ENCODE results near the gene TCF4.
A peak's percentile ranks its signal among the peaks of the same experiment; 100 is the strongest.

The TCF4 gene

DNA sequence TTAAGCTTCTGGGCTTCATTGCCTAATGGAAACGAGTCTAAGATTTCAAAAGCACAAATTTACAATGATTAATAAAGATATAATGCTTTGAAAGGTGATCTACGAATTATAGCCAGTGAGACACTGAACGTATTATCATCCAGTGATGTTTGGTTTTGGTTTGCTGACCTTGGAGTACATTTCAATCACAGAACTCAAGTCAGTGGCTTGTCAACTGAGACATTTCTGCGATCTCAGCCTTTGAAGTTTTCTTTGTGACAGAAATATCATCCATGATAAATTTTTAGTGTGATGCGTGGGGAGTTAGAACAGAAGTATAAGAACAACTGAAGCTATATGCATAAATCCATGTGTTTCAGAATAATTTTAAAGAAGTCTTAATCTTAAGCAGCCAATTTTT is 263.8 kb downstream of the TCF4 start:
- no peak for DNase-seq (ENCODE audit: low read depth in 1 of 2, low spot score in 1 of 2)

- DNase-seq (ENCODE audit: low read depth in 1 of 2, low spot score in 1 of 2): no peak
Observed at GRCh38 chr18:55323051-55323994, 264.7 kb downstream of the TCF4 start.

- DNase-seq (ENCODE audit: low read depth in 1 of 2, low spot score in 1 of 2): no peak
Observed at GRCh38 chr18:55322178-55322735, 265.7 kb downstream of the TCF4 start.

- peak in 1 of 2 donors; percentile 5 for DNase-seq (ENCODE audit: low read depth in 1 of 2, low spot score in 1 of 2)
Observed at GRCh38 chr18:55321265-55322177, 266.5 kb downstream of the TCF4 start.

GRCh38 chr18:55320424-55321264 is 267.3 kb downstream of the TCF4 start:
- no peak for DNase-seq (ENCODE audit: low read depth in 1 of 2, low spot score in 1 of 2)

GRCh38 chr18:55319459-55320193 is 268.4 kb downstream of the TCF4 start:
- no peak for DNase-seq (ENCODE audit: low read depth in 1 of 2, low spot score in 1 of 2)

DNA sequence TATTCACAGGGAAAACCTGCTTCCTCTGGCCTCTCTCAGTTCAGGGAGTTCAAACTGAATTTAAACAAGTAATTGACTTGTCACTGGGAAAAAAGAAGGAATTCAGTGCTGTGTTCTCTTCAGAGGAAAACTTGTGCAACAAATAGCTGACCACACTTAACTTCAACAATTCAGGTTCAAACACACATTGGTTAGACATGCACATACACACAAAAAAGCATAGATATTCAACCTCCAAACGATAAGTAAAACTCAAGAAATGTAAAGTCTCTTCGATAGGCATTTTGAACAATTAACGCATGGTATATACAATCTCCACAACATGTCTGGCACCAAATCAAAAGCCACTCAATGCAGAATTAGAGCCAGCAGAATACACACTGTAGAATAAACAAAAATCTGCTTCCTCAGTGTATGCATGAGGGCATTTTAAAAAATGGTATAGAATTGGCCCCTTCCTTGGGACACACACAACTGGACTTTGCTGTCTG is 269.0 kb downstream of the TCF4 start:
- no peak for DNase-seq (ENCODE audit: low read depth in 1 of 2, low spot score in 1 of 2)

DNA sequence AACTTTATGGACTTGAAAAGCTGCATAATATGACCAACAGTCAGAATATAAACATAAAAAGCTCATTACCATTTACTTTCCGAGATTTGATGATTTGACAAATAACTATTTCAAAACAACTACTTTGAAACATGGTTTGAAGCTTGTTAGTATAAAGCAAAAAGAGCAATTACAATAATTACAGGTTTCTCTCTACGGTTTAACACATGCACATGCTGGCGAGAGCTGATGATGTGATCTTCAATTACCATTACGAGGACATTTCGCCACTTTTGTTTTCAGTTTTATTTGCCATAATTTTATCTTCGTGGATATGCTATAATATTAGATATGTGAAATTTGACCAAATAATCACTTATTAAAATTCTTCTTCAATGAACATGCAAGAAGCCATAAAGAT is 270.1 kb downstream of the TCF4 start:
- no peak for DNase-seq (ENCODE audit: low read depth in 1 of 2, low spot score in 1 of 2)

DNA sequence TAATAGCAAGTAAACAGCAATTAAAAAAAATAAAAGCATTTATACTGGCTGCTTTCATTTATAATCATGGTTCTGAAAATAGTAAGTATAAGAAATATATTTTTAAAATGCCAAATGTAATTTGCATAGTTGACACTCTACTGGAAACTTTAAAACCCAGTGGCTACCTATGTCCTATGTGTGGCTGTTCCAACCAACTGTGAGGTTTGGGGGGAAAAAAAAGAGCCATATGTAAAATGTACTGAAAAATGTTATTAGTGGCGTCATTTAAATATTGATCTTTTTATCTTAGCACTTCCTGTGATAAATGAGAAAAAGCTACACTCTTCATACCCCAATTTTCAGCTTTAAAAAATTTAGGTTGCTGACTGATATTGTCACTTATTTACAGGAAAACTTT is 270.7 kb downstream of the TCF4 start:
- no peak for DNase-seq (ENCODE audit: low read depth in 1 of 2, low spot score in 1 of 2)

DNA sequence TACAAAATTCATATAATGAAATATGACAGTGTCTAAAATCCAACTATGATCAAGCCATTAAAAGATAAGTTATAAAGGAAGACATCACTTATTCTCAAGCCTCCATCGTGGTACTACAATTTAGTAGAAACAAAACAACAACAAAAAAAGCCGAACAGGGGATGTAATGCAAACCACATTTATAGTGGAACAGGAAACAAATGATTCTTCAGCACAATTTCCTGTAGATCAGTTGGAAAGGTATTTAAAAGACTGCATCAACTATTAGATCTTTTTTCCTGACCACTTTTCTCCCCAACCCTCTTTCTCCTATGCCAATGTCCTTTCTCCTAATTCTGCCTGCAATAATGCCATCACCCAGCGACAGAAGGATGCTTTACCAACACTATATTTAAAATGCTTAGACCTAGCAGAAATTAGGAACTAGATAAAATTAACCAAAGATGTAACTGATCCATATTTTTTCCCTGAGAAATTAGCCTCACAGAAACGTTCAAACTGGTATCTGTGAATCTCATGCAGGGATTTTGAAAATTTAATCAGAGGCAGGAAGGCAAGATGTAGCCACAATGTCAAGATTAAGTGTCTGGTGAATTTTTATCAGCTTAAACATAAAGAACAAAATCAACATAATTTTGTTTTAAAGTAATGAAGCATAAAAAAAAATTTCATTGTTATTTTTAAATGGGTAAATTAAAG is 271.4 kb downstream of the TCF4 start:
- no peak for DNase-seq (ENCODE audit: low read depth in 1 of 2, low spot score in 1 of 2)

DNA sequence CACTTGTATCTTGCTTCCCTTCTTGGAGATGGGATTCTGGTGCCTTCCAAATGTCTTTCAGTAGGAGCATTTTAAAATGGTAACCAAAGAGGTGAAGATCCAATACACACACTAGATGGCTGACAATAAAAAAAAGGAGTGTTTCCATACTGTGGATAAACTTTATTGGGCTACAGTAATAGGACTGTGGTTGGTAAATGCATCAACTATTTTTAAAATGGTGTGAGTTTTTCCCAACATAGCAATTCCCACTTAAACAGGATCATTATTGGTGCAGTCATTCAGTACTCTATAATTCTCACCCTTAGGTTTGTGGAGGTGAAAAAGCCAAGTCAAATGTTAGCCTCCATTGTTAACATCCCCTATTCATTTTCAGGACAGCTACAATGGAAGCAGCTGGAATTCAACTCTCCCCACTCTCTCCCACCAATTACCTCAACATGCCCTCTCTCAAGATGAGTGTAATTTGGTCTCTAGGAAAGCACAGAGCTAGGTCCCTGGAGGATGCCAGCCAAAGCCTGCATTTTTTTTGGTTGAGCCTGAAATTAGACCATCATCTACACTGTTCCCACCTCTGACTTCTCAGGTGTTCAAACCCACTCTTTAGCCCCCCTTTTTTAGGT is 273.3 kb downstream of the TCF4 start:
- no peak for DNase-seq (ENCODE audit: low read depth in 1 of 2, low spot score in 1 of 2)

DNA sequence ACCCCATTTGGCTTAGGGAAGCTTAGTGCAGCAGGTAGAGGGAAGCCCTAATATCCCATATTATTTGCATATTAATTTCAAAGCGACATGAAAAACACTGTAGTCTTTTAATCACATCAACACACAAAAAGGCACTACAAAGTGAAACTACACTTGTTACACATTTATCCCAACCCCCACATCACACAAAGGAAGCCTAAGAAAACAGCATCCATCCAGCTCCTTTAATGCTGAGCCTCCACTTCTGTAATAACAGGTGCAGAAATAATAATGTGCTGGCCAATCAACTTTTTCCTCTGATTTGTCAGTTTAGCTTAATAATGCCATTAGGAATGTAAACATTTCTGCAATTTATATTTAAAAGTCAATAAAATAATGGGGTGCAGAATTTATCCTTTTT is 274.0 kb downstream of the TCF4 start:
- no peak for DNase-seq (ENCODE audit: low read depth in 1 of 2, low spot score in 1 of 2)

DNA sequence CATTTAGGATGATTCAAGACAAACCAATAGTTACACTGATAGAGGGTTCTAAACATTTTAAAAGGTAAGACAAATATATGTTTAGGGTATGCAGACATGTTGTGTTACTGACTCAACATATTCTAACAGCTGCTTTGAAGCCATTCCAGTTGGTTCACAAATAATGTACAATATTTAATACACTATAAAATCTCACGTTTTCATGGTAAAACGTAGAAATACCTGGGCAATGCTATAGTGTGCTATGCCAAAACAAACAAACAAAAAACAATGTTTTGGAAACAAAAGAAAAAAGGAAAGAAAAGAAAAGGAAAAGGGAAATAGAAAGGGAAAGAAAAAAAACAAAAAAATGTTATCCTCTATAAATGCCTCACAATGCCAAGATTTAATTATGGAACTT is 277.1 kb downstream of the TCF4 start:
- no peak for DNase-seq (ENCODE audit: low read depth in 1 of 2, low spot score in 1 of 2)

DNA sequence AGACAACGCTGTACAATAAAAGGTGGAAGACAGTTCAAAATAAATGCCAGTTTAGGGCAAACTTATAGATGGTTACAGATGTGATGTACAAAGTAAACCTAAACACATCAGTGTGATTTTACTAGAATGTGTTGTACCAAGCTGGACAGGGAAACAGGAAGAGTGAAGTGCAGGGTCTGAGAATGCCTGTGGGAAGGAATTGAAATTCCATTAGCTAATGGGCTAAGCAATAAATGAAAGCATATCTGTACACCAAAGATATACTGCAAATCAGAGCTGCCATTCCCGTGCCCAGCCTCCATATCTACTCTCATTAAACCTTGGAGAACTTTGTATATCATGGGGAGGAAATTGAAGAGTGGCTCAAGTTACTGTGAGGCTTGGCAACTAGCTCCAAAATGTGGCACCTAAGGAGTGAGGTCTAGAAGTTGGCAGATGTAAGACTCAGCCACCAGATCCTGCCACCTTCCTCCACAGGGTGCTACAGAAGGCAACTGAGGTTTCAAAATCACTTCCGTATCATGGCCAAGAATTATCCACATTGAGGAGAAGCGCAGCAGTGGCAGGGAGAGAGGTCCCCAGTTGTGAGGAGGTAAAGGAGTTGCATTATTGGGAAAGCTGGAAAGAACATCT is 277.8 kb downstream of the TCF4 start:
- DNase-seq (ENCODE audit: low read depth in 1 of 2, low spot score in 1 of 2): no peak

DNA sequence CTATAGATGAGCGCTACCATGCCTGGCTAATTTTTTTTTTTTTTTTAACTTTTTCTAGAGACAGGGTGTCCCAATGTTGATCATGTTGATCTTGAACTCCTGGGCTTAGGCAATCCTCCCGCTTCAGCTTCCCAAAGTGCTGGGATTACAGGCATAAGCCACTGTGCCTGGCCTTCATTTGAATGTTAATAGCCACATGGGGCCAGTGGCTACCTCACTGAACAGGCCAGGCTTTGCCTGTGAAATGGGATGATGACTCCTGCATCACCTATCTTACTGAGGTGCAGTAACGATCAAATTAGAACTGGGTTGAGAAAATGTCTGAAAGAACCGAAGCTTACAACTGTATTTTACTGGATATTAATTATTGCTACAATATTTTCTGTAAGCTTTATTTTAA is 278.7 kb downstream of the TCF4 start:
- DNase-seq (ENCODE audit: low read depth in 1 of 2, low spot score in 1 of 2): no peak

- DNase-seq (ENCODE audit: low read depth in 1 of 2, low spot score in 1 of 2): no peak
Observed at GRCh38 chr18:55307505-55307904, 280.5 kb downstream of the TCF4 start.

DNA sequence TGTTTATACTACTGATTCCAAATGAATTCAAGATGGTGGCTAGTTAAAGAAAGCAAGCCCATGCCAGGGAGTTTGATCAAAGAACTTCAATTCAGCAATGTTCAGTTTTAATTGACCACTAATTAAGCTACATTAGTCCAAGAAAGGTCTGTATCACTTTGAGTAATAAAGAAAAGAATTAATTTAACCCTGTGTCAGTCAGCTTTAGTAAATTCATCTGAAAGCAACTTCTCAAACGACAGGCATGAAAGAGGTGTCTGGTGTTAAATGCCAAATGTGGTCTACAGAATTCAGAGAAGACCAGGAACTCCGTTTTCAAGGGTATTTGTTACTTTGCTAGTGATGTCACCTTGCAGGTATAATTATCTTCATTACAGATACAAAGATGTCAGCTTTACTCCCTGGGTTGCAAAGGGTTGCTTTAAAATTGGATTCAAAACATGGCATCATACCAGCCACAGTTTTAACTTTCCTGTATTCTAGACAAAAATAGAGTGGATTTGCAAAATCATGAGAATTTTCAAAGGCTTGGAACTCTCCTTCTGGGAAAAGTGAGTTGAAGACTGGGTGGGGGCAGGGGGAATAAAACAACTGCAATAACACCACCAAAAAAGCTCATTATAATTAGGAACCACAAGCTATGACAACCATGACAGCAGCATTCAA is 281.5 kb downstream of the TCF4 start:
- DNase-seq (ENCODE audit: low read depth in 1 of 2, low spot score in 1 of 2): no peak
